ENCODE measurements around the gene ANP32D.
"Not testable (repeated sequence)": the region's sequence is repeated elsewhere in the genome, so short reads cannot be mapped to it uniquely, and the experiment has no call there.

Gene ANP32D

DNA sequence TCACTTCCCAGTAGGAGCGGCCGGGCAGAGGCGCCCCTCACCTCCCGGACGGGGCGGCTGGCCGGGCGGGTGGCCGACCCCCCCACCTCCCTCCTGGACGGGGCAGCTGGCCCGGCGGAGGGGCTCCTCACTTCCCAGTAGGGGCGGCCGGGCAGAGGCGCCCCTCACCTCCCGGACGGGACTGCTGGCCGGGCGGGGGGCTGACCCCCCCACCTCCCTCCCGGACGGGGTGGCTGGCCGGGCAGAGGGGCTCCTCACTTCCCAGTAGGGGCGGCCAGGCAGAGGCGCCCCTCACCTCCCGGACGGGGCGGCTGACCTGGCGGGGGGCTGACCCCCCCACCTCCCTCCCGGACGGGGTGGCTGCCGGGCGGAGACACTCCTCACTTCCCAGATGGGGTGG is 27.9 kb downstream of the ANP32D start:
- DNase-seq, result not testable (repeated sequence)

DNA sequence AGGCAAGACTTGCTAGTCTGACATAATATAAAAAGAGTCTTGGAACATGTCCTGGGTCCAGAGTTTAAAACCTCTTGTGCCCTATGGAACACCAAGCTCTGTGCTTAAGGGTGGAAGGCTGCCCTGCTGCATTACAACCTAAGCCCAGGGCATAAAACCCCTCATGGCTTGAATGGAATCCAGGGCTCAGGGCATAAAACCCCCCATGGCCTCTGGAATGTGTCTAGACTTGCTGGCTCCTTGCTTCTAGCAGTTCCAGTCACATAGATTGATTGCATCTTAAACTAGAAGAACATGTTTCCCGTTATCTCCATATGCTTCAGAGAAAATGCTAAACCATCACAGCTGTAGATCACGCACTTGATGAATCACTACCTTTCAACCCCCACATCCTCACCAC is 34.5 kb downstream of the ANP32D start:
- not testable (repeated sequence) for DNase-seq

DNA sequence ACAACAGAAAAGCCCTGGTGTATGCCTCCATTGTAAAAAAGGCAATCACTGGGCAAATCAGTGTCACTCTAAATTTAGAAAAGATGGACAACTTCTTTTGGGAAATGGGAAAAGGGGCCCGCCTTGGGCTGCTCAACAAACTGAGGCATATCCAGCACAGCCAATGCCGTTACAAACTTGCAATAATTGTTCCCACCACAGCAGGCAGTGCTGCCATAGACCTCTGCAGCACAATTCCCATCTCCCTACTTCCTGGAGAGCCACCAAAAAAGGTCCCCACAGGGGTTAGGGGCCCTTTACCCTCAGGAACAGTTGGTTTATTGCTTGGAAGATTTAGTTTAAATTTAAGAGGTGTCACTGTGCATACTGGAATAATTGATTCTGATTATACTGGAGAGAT is 36.6 kb downstream of the ANP32D start:
- no peak for DNase-seq

DNA sequence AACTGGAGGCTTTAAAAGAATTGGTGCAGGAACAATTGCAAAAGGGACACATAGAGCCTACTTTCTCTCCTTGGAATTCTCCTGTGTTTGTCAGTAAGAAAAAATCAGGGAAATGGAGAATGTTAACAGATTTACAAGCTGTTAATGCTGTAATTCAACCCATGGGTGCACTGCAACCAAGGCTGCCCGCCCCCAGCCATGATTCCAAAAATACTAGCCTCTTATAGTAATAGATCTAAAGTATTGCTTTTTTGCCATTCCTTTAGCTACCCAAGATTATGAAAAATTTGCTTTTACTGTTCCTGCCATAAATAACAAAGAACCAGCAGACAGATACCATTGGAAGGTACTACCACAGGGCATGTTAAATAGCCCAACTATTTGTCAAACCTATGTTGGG is 37.8 kb downstream of the ANP32D start:
- DNase-seq, result no peak

DNA sequence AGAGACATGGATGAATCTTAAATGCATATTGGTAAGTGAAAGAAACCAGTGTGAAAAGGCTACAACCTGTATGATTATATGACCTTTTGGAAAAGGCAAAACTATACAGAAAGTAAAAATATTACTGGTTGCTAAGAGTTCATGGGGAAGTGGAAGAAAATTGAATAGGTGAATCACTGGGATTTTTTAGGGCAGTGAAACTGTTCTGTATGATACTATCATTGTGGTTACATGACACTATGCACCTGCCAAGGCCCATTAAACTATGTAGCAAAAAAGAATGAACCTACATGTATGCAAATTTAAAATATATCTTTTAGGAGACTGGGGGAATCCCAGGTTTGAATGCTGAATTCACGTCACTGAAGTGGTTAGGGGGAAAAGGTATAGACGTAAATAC is 40.5 kb downstream of the ANP32D start:
- DNase-seq, result no peak

DNA sequence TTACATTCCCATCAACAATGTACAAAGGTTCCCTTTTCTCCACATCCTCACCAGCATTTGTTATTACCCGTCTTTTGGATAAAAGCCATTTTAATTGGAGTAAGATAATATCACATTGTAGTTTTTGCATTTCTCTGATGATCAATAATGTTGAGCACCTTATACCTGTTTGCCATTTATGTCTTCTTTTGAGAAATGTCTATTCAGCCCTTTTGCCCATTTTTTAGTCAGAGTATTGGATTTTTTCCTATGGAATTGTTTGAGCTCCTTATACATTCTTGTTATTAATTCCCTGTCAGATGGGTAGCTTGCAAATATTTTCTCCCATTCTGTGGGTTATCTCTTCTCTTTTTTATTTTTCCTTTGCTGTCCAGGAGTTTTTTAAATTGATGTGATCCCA is 42.4 kb downstream of the ANP32D start:
- DNase-seq, result no peak

DNA sequence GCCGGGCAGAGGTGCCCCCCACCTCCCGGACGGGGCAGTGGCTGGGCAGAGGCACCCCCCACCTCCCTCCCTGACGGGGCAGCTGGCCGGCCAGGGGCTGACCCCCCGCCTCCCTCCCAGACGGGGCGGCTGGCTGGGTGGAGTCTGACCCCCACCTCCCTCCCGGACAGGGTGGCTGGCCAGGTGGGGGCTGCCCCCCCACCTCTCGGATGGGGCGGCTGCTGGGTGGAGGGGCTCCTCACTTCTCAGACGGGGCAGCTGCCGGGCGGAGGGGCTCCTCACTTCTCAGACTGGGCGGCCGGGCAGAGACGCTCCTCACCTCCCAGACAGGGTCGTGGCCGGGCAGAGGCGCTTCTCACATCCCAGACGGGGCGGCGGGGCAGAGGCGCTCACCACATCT is 48.0 kb downstream of the ANP32D start:
- not testable (repeated sequence) for DNase-seq

Data from hypothalamus (tissue), 51 donors.